Measurements from ENCODE around the gene CXCL14.

GRCh38 chr5:135591277-135591676 lies 12.5 kb upstream of the CXCL14 start:
- TF ChIP-seq POLR2A (IDR thresholded peaks at IDR 0.05), result no peak
- no peak for TF ChIP-seq CTCF (IDR thresholded peaks at IDR 0.05)
